ENCODE data around the gene DHX40.

Gene DHX40

DNA sequence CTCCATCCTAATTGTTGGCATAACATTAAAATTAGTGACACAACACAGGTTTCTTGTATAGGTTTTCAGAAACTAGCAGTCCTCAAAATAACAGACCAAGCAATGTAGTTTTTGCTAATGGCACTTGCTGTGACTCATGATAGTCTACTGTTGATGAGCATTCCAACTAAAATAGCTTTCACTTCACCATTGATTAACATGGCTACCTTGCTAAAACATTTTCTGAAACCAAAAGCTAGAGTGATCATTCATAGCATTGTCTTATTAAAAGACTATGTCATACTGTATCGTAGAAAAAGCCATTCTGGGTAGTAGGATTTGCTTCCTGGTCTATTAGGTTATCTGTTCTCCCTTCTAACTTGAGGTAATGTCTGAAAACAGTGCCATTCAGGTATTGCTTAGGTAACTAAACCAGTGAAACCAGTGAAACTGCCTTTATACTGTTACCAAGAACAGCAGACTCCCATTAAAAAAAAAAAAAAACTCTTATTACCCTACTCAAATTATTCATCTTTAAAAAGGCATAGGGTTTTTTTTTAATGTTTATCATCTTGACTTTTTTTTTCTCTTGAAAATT lies 51.8 kb downstream of the DHX40 start:
- H3K4me1 ChIP-seq (ENCODE audit: control insufficient read depth, insufficient read depth, low read length) = peaks cover 13% of the 10 kb centered on the region
- H3K9ac ChIP-seq (ENCODE audit: low read length) = no peak overlapping the region
- H3K9me3 ChIP-seq (ENCODE audit: control insufficient read depth, low read length) = no peaks in the 10 kb centered on the region
- H3K27me3 ChIP-seq (replicated peaks; ENCODE audit: control insufficient read depth, insufficient read depth, low read length) = no peaks in the 10 kb centered on the region
- no peak overlapping the region for H3K4me3 ChIP-seq (ENCODE audit: low read length)
- no peak for DNase-seq (ENCODE audit: low read depth)
- H3K36me3 ChIP-seq (ENCODE audit: control insufficient read depth, insufficient read depth, low read length, severe bottlenecking) = no peaks in the 10 kb centered on the region

DNA sequence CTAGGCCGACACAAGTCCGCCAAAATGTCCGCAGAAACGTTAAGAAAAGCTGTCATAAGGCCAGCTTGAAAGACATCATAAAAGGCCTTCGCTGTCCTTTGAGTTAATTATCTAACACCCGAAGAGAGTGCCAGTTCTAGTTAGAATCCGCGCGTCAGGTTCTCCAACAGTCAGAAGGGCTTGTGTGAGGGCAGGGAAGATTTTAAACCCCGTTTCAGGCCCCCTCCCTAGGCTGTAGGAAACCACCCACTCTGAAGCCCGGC lies 53.6 kb downstream of the DHX40 start:
- no peaks in the 10 kb centered on the region for H3K36me3 ChIP-seq (ENCODE audit: control insufficient read depth, insufficient read depth, low read length, severe bottlenecking)
- no peaks in the 10 kb centered on the region for H3K9me3 ChIP-seq (ENCODE audit: control insufficient read depth, low read length)
- no peak for DNase-seq (ENCODE audit: low read depth)
- H3K27me3 ChIP-seq (replicated peaks; ENCODE audit: control insufficient read depth, insufficient read depth, low read length) = no peaks in the 10 kb centered on the region
- H3K4me1 ChIP-seq (ENCODE audit: control insufficient read depth, insufficient read depth, low read length) = peaks cover 30% of the 10 kb centered on the region
- H3K9ac ChIP-seq (ENCODE audit: low read length) = peak overlapping the region; percentile 100
- peak overlapping the region; percentile 93 for H3K4me3 ChIP-seq (ENCODE audit: low read length)

DNA sequence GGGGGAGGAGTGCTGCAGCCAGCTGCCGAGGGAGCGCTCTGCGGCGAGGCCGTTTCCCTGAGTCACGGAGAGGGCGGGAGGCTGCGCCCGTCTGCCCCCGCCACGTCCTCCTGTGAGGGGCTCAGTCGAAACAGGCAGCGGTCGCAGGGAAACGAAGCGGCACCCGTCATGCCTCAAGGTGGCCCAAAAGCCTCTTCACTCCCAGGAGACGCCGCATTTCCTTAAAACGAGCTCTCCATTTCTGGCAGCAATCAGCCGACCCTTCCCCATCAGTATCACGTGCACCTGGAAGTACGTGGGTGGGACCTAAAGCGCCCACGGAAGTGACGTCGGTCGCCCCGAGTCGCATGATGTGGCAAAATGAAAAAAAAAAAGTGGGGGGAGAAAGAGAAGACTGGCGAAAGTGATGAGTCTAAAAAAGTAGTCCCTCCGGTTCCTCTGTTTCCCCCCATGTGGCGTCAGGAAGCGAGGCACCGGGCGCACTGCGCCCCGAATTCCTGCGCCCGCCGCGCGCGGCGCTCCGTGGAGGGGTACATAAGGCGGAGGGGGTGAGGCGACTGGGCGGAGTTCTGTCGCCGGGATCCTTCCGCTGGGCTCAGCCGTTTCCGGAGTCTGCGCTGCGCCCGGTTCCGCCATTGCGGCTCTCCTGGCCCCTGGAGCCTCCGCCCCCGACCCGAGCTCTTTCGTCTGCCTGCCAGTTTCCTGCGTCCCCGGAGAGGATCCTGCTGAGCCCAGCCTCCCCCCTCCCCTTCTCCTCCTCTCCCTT lies 54.1 kb downstream of the DHX40 start, which contains the start of gene CLTC:
Gene CLTC (plus strand): TSS at position 598 of the 766 bp plus-strand sequence. CDS start 237 bp downstream, outside the sequence.
- DNase-seq (ENCODE audit: low read depth) = peak; percentile 98
- no peaks in the 10 kb centered on the region for H3K36me3 ChIP-seq (ENCODE audit: control insufficient read depth, insufficient read depth, low read length, severe bottlenecking)
- H3K4me3 ChIP-seq (ENCODE audit: low read length) = peak within 1 kb of the TSS; percentile 93
- H3K4me1 ChIP-seq (ENCODE audit: control insufficient read depth, insufficient read depth, low read length) = peaks cover 33% of the 10 kb centered on the region
- H3K27me3 ChIP-seq (replicated peaks; ENCODE audit: control insufficient read depth, insufficient read depth, low read length) = no peaks in the 10 kb centered on the region
- H3K9me3 ChIP-seq (ENCODE audit: control insufficient read depth, low read length) = no peaks in the 10 kb centered on the region
- peak within 1 kb of the TSS; percentile 100 for H3K9ac ChIP-seq (ENCODE audit: low read length)

DNA sequence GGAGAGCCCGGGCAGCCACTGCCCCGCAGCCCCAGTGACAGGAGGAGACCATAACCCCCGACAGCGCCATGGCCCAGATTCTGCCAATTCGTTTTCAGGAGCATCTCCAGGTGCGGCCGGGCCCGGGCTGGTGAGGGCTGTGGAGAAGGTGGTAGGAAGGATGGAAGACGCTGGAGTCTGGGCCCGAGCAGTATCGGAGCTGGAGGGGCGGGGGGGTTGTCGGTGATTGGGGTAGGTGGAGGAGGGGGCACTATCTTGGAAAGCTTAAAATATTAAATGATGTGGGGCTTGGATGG lies 54.6 kb downstream of the DHX40 start:
- H3K9me3 ChIP-seq (ENCODE audit: control insufficient read depth, low read length) = no peaks in the 10 kb centered on the region
- H3K27me3 ChIP-seq (replicated peaks; ENCODE audit: control insufficient read depth, insufficient read depth, low read length) = no peaks in the 10 kb centered on the region
- no peak for DNase-seq (ENCODE audit: low read depth)
- H3K36me3 ChIP-seq (ENCODE audit: control insufficient read depth, insufficient read depth, low read length, severe bottlenecking) = no peaks in the 10 kb centered on the region
- H3K4me3 ChIP-seq (ENCODE audit: low read length) = peak overlapping the region; percentile 93
- peaks cover 33% of the 10 kb centered on the region for H3K4me1 ChIP-seq (ENCODE audit: control insufficient read depth, insufficient read depth, low read length)
- H3K9ac ChIP-seq (ENCODE audit: low read length) = peak overlapping the region; percentile 100

DNA sequence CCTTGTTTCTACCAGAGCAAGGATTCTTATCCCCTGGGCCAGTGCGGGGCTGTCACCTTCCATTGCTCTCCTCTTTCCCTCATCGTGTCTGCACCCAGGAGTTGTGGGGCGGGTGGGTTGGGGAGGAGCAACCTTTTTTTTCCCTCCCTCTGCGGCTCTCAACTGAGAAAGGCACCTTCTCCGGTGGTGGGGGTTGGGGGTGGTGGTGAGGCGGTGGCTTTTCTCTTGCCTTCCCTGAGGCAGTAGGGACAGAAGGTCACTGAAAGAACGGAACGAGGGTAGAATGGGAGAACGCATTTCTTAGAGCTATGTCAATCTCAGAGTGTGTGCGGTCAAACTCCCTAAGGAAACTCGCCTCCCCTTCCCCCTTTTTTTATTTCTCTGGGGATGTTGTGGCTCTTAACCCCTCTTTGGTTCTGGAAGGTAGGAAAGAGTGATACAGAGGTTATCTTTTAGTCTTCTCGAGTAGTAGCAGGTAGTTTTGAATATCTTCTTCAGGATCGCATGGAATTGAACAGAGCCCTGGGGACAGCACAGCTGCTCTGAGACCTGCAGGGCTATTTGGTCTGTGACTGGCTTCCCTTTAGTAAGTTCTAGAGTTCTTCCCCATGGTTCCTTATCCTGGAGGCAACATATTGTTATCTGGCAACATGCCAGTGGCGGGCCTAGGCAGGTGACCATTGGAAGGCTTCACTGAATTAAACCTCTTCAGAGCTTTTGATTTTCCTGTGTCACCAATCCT lies 55.3 kb downstream of the DHX40 start:
- Histone ChIP-seq H3K4me1 (ENCODE audit: control insufficient read depth, insufficient read depth, low read length) (peaks cover 37% of the 10 kb centered on the region), H3K9ac (ENCODE audit: low read length) (peak overlapping the region; percentile 100), H3K4me3 (ENCODE audit: low read length) (peak overlapping the region; percentile 93), H3K36me3 (ENCODE audit: control insufficient read depth, insufficient read depth, low read length, severe bottlenecking) (no peaks in the 10 kb centered on the region), H3K27me3 (replicated peaks; ENCODE audit: control insufficient read depth, insufficient read depth, low read length) (no peaks in the 10 kb centered on the region), H3K9me3 (ENCODE audit: control insufficient read depth, low read length) (no peaks in the 10 kb centered on the region)
- peak; percentile 62 for DNase-seq (ENCODE audit: low read depth)

DNA sequence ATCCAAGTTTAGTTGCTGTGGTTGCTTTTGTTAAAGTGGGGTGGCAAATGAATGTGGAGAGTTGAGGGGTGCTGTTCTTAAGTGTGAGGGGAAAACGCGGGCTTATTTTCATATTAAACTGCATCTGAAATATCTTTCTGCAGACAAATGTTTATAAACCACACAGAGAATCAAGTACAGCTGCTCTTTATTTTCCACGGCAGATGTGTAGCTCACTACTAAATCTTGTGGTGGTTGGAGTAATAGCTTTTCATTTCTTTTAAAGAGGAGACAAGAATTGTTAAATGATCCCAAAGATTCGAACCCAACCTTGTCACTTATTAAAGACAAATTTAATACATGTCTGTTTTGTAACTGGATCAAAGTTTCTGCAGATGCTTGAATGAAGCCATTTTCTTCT lies 56.4 kb downstream of the DHX40 start:
- Histone ChIP-seq H3K4me3 (ENCODE audit: low read length) (peak overlapping the region; percentile 93), H3K4me1 (ENCODE audit: control insufficient read depth, insufficient read depth, low read length) (peaks cover 41% of the 10 kb centered on the region), H3K27me3 (replicated peaks; ENCODE audit: control insufficient read depth, insufficient read depth, low read length) (no peaks in the 10 kb centered on the region), H3K9me3 (ENCODE audit: control insufficient read depth, low read length) (no peaks in the 10 kb centered on the region), H3K9ac (ENCODE audit: low read length) (peak overlapping the region; percentile 100), H3K36me3 (ENCODE audit: control insufficient read depth, insufficient read depth, low read length, severe bottlenecking) (peaks cover 4% of the 10 kb centered on the region)
- DNase-seq (ENCODE audit: low read depth) = peak; percentile 56

DNA sequence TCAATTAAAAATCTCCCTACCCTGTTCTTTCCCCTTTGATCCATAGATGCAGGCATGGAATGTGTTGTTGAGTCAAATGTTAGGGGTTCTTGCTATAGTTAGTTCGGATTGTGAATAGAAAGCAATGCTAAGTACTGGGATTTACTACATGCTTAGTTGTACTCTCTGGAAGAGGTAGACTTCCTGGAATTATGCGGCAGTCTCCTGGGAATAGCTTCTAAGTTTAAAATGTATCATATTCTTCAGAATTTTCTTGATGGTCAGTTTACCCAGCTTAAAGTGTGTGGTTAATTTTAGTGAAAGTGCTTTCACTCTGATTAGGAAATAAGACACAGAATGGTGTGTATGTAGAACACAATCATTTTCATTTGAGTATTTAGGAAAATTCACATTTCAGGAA lies 57.7 kb downstream of the DHX40 start:
- Histone ChIP-seq H3K9me3 (ENCODE audit: control insufficient read depth, low read length) (no peaks in the 10 kb centered on the region), H3K27me3 (replicated peaks; ENCODE audit: control insufficient read depth, insufficient read depth, low read length) (no peaks in the 10 kb centered on the region), H3K4me3 (ENCODE audit: low read length) (peak overlapping the region; percentile 93), H3K36me3 (ENCODE audit: control insufficient read depth, insufficient read depth, low read length, severe bottlenecking) (peaks cover 4% of the 10 kb centered on the region), H3K9ac (ENCODE audit: low read length) (no peak overlapping the region), H3K4me1 (ENCODE audit: control insufficient read depth, insufficient read depth, low read length) (peaks cover 50% of the 10 kb centered on the region)
- peak; percentile 59 for DNase-seq (ENCODE audit: low read depth)

DNA sequence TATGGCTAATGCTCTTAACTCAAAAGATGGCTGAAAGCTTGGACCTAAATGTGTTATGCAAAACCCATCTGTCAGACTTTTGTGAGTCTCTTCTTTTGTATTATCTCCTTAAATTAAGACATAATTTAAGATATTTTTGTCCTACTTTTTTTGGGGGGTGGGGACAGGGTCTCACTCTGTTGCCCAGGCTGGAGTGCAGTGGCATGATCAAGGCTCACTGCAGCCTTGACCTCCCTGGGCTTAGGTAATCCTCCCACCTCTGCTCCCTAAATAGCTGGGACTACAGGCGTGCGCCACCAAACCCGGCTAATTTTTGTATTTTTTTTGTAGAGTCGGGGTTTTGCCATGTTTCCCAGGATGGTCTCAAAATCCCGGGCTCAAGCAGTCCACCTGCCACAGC lies 61.3 kb downstream of the DHX40 start:
- H3K27me3 ChIP-seq (replicated peaks; ENCODE audit: control insufficient read depth, insufficient read depth, low read length) = no peaks in the 10 kb centered on the region
- H3K36me3 ChIP-seq (ENCODE audit: control insufficient read depth, insufficient read depth, low read length, severe bottlenecking) = peaks cover 7% of the 10 kb centered on the region
- peaks cover 52% of the 10 kb centered on the region for H3K4me1 ChIP-seq (ENCODE audit: control insufficient read depth, insufficient read depth, low read length)
- H3K9ac ChIP-seq (ENCODE audit: low read length) = no peak overlapping the region
- DNase-seq (ENCODE audit: low read depth) = no peak
- H3K9me3 ChIP-seq (ENCODE audit: control insufficient read depth, low read length) = no peaks in the 10 kb centered on the region
- no peak overlapping the region for H3K4me3 ChIP-seq (ENCODE audit: low read length)

DNA sequence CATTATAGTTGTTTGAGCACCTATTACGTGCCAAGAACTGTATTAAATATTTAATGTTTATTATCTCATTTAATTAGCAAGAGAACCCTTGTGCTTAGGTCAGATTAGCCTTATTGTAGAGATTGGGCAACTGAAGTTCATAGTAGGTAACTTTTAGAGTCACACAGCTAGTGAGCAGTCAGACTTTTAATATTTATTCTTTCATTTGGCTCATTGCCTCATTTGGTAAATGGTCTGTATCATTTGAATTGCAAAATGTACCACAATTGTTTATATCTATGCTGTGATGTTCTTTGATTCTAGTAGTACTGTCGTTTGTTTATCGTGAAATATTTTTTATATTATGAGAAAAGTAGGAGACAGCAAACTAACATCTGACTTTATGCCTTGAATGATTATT lies 61.9 kb downstream of the DHX40 start:
- Histone ChIP-seq H3K9ac (ENCODE audit: low read length) (no peak overlapping the region), H3K36me3 (ENCODE audit: control insufficient read depth, insufficient read depth, low read length, severe bottlenecking) (peaks cover 7% of the 10 kb centered on the region), H3K4me1 (ENCODE audit: control insufficient read depth, insufficient read depth, low read length) (peaks cover 48% of the 10 kb centered on the region), H3K9me3 (ENCODE audit: control insufficient read depth, low read length) (no peaks in the 10 kb centered on the region), H3K27me3 (replicated peaks; ENCODE audit: control insufficient read depth, insufficient read depth, low read length) (no peaks in the 10 kb centered on the region), H3K4me3 (ENCODE audit: low read length) (no peak overlapping the region)
- DNase-seq (ENCODE audit: low read depth) = peak; percentile 49

DNA sequence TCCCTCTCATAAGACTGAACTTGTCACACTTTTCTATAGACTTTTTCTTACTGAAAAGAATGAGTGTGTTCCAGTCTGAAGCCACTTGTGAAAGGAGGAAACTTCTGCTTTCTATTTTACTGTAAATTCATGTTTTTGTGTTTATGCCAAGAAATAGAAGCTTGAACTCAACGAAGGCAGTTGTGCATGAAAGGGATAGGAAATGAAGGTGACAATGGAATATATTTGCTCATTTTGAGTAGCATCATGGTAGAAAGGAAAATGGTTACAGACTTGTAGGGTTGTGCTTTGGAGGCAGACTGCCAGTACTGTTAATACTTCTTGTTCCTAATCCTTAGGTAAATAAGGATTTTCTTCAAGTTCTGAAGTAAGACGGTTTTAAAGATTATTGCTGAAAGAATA lies 62.4 kb downstream of the DHX40 start:
- Histone ChIP-seq H3K27me3 (replicated peaks; ENCODE audit: control insufficient read depth, insufficient read depth, low read length) (no peaks in the 10 kb centered on the region), H3K4me3 (ENCODE audit: low read length) (peak overlapping the region; percentile 28), H3K36me3 (ENCODE audit: control insufficient read depth, insufficient read depth, low read length, severe bottlenecking) (peaks cover 7% of the 10 kb centered on the region), H3K9ac (ENCODE audit: low read length) (no peak overlapping the region), H3K4me1 (ENCODE audit: control insufficient read depth, insufficient read depth, low read length) (peaks cover 46% of the 10 kb centered on the region), H3K9me3 (ENCODE audit: control insufficient read depth, low read length) (no peaks in the 10 kb centered on the region)
- DNase-seq (ENCODE audit: low read depth) = peak; percentile 31

DNA sequence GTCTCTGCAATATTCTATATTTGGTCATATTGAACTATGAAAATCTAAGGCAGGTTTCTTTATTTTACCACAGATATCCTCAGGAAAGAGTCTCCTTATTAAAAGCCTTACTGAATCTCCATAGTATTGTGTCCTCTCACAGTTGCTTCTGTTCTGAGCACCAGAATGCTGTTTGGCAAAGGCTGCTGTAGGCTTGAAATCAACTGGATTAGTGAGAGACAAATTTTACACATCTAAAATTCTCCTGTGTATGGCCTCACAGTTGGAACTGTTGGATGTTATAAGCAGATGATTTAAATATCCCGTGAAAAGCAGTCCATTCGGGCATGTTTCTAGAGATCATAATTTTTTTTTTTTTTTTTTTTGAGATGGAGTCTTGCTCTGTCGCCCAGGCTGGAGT lies 63.8 kb downstream of the DHX40 start:
- H3K9ac ChIP-seq (ENCODE audit: low read length) = no peak overlapping the region
- peaks cover 40% of the 10 kb centered on the region for H3K4me1 ChIP-seq (ENCODE audit: control insufficient read depth, insufficient read depth, low read length)
- H3K27me3 ChIP-seq (replicated peaks; ENCODE audit: control insufficient read depth, insufficient read depth, low read length) = no peaks in the 10 kb centered on the region
- no peak for DNase-seq (ENCODE audit: low read depth)
- no peak overlapping the region for H3K4me3 ChIP-seq (ENCODE audit: low read length)
- peaks cover 7% of the 10 kb centered on the region for H3K36me3 ChIP-seq (ENCODE audit: control insufficient read depth, insufficient read depth, low read length, severe bottlenecking)
- H3K9me3 ChIP-seq (ENCODE audit: control insufficient read depth, low read length) = no peaks in the 10 kb centered on the region
